HG03469 (cell line): ENCODE results near the gene ACTN1.
"Not testable (repeated sequence)": the region's sequence is repeated elsewhere in the genome, so short reads cannot be mapped to it uniquely, and the experiment has no call there.

Source experiments
- ATAC-seq: cut with Tn5 transposase; IDR thresholded peaks from one replicate; pipeline ENCODE4 v1.9.1; 2021; ENCODE audit warnings: mild to moderate bottlenecking, moderate library complexity, moderate number of reproducible peaks; ENCODE audit not compliant: unreplicated experiment

Gene ACTN1

DNA sequence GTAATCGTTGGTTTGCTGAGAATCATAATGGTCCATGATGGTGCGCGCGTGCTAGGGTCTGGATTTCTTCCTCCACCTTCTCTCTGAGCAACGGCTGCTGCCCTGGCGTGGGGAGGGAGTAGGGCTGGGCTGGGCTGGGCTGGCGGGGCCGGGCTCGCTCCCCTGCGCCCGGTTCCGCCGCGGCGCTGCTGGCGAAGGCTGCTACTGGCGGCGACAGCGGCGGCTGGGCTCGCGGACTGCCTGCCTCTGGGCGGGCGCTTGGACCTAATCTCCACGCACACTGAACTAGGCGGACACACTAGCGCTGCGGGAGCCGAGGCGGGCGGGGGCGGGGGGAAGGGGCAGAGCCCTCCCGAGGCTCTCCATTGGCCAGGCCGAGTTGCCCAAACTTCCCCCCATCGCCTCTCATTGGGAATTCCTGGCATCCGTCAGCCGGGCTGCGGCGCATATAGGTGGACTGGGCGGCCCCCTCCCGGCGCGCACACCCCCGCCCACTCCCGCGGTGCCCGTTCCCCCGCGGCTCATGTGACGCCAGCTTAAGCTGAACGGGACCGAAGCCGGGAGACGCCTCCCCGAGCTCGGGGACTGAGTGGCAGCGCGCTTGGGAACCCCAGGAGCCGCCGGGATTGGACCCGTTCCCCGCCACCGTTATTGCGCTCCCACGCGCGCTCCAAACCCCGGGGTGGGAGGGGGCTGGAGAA is at the start of gene ACTN1:
Gene ACTN1, minus strand, starts transcription at position 282 of the 701 bp plus-strand sequence. Its CDS starts 246 bp downstream, at position 36.
- ATAC-seq = no peak

DNA sequence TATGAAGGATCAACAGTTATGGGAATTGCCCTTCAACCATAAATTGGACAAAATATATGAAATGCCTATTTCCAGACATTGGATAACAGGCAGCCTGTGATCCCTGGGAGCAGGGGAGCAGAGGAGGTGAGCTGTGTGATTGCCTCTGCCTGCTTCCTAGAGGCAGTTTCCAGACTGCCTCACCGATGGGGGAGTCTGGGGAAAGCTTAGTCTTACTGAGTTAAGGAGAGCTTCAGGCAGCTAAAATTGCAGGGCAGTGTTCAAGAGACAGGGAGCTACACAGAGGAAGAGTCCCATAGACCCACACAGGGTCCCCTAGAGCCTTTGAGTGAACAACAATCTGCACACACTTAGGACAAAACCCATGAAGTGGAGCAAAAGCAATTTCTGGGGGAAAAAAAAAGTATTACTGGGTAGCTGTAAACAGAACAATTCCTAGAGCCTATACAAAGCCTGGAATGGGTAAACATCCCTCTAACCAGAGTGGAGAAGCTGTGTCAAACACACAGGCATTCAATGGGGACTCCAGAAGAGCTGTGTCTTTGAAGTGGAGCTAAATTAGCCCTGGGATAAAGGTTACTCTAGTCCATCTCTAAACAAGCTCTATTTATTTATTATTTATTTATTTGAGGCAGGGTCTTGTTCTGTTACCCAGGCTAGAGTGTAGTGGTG is 48.3 kb upstream of the ACTN1 start:
- no peak for ATAC-seq

GRCh38 chr14:69023035-69023434 is 43.9 kb upstream of the ACTN1 start:
- no peak for ATAC-seq

DNA sequence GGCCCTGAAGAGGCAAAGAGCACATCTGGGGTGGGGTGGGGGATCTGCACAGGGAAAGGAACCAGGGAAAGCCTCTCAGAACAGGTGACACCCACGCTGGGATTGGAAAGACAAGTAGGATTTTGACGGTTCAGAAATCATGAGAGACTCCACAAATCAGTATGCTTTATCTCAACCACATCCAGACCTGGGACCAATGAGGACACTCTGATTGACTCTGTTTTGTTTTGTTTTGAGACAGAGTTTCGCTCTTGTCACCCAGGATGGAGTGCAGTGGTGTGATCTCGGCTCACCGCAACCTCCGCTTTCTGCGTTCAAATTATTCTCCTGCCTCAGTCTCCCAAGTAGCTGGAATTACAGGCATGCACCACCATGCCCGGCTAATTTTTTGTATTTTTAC is 43.0 kb upstream of the ACTN1 start:
- ATAC-seq = not testable (repeated sequence)

DNA sequence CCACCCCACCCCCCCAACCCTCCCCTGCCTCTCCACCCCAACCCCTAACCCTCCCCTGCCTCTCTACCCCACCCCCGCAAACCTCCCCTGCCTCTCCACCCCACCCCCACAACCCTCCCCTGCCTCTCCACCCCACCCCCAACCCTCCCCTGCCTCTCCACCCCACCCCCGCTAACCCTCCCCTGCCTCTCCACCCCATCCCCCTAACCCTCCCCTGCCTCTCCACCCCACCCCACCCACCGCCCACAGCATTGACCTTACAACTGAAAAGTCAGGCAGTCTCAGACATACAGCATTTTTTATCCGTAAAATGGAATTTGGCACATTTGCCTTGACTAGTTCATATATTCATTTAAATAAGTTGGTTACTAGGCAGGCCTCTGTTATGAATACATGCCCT is 38.6 kb upstream of the ACTN1 start:
- no peak for ATAC-seq

DNA sequence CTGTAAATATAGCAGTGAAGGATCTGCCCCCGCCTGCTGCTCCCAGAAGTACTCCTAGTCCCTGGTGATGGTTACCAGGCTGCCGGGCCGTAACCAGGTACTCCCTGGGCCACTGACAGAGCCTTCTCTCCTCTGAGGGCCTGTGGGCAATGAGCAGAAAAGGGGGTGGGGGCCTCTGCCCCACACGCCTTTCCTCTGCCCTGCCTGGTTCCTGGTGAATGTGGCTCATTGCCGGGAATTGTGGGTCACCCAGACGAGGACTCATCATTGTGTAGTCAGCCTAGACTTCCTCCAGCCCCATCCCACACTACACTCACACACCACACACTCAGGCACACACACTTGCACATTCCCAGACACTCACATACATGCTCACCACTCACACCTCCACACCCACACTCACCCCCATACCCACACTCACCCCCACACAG is 35.7 kb upstream of the ACTN1 start:
- no peak for ATAC-seq

GRCh38 chr14:69013943-69014782 is 35.1 kb upstream of the ACTN1 start:
- no peak for ATAC-seq

DNA sequence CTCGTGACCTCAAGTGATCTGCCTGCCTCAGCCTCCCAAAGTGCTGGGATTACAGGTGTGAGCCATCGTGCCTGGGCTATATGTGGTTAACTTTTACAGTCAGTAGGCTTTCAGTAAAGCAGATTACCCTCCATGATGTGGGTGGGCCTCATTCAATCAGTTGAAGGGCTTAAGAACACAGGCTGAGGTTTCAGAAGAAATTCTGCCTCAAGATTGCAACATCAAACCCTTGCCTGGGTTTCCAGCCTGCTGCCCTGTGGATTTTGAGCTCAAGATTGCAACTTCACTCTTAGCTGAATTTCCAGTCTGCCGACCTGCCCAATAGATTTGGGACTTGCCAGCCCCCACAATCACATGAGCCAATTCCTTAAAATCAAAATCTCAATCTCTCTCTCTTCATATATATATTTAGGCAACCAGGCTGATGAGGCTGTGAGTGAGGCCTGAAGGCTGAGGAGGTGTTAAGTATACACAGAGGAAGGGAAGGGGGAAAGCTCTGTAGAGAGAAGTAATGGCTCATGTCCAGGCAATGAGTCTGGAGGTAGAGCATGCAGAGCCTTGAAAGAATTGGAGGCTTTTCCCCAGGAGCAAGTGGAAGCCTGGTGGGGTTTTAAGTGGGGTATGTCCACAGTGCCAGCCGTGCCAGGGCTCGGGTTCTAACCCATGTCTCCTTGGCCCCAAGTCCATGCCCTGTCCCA is 33.3 kb upstream of the ACTN1 start:
- ATAC-seq = no peak

- no peak for ATAC-seq
Measured at GRCh38 chr14:69010648-69011047, 31.5 kb upstream of the ACTN1 start.

DNA sequence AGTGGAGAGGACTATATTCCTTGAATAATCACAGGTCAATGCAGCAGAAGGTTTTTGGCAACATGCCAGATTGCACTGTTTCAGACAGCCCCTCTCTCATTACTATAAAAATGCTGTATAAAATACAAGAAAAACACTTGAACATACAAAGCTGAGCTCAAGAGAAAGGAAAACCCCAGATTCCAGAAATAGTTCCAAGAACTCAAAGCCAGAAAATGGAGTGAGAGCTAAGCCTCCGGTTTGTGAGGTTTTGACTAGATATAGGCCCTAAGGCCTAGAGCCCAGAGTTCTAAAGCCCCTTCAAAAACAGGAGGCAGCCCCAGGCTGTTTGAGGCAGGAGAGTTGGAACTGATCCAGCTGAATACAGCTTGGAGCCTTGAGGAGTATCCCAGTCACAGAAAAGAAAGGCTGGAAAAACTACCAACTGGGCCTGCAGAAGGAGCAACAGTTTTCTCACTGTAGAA is 29.4 kb upstream of the ACTN1 start:
- ATAC-seq = no peak

- no peak for ATAC-seq
Measured at GRCh38 chr14:69006346-69006745, 27.2 kb upstream of the ACTN1 start.

DNA sequence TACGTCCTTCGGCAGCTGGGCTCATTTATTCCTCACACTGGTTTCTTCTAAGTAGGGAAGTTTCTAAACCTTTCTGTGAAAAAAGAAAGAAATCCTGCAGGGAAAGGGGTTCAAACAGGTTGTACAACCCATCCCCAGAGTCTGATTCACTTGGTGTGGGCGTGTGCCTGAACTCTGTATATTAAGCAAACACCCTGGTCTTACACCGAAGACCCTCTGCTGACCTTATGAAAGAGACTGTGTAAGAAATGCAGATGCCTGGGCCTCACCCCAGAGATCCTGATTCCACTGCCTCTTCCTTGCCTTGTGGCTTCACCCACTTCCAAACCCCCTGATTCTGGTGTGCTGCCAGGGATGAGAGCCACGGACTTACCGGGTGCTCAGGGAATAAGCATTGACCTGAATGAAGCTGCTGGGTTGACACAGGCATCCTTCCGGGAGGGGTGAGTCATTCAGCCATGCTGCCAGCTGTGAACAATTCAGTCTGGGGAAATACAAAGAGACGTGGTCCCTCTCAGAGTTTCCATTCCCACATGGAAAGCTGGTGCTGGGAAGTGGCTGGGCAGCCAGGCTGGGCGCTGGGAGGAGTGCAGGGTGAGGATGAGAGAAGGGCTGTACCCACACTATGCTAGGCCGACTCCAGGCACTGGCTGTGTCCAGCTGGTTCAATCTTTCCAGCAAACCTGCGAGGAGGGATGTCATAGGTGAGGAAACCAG is 26.5 kb upstream of the ACTN1 start:
- no peak for ATAC-seq

- ATAC-seq = no peak
Measured at GRCh38 chr14:69004731-69005431, 25.8 kb upstream of the ACTN1 start.

- ATAC-seq = no peak
Measured at GRCh38 chr14:69003626-69004025, 24.5 kb upstream of the ACTN1 start.

- no peak for ATAC-seq
Measured at GRCh38 chr14:69002069-69002468, 23.0 kb upstream of the ACTN1 start.

DNA sequence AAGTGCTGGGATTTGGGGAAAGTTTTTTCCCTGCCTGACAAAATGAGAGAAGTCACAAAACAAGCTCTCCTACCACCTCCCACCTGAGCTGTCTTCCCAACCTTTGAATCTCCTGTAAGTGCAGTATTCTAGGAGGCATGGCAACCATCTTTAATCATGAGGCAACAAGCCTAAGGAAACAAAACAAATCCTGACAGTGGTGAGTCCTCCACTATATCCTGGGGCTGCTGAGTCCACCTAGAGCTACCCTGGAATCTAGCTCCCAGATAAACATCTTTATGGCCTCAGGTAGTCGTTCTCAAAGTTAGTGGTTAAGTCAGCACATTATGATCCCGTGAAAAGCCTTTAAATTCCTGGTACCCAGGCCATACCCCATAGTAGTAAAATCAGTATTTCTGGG is 22.3 kb upstream of the ACTN1 start:
- no peak for ATAC-seq

- no peak for ATAC-seq
Measured at GRCh38 chr14:68998062-68998461, 19.0 kb upstream of the ACTN1 start.

GRCh38 chr14:68995731-68996130 is 16.6 kb upstream of the ACTN1 start:
- no peak for ATAC-seq

DNA sequence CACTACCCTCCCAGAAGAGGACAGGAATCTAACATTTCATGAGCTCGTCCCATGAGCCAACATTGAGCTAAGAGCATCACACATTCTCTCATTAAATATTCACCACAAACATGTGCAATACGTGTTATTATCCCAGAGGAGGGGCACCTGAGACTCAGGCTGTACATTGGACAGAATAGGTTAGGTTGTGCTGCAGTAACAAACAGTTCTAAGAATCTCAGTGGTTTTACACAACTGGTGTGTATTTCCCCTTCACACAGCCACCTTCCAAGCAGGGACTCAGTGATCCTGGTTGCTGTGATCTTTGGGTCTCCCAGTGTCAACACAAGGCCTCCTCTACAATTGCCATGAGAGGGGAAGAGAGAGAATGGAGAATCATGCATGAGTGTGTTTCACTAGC is 15.0 kb upstream of the ACTN1 start:
- no peak for ATAC-seq

GRCh38 chr14:68987653-68988036 is 8.5 kb upstream of the ACTN1 start:
- no peak for ATAC-seq
